22Rv1 (cell line): ENCODE measurements around the gene PTPN18.

ENCODE experiments used
- ZFX ChIP-seq: fragments of 450-650 bp; IDR thresholded peaks from 2 replicates; pipeline ENCODE4 v1.6.1; 2017; ENCODE audit warnings: antibody characterized with exemption, borderline replicate concordance
- TF ChIP-seq, protein P1 (sequence below): fragments of 450-650 bp; IDR thresholded peaks from 2 replicates; pipeline ENCODE4 v1.5.1; 2017; ENCODE audit warnings: mild to moderate bottlenecking

DNA sequence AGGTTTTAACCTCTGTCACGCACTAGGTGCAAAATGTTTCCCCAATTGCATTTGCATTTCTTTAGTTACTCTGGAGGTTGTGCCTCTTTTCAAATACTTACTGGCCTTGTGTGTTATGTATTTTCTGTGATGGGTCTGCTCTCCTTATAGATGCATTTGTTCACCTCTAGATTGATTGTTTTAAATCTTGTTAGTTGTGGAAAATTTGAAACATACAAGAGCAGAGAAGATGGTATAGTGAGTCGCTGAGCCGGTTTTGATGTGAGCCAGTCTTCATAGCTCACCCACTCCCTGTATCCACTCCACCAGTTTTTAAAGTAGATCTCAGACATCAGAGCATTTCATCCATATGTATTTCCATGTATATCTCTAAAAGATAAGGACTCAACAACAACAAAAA, 6.7 kb upstream of the PTPN18 start:
- TF ChIP-seq, protein P1, sequence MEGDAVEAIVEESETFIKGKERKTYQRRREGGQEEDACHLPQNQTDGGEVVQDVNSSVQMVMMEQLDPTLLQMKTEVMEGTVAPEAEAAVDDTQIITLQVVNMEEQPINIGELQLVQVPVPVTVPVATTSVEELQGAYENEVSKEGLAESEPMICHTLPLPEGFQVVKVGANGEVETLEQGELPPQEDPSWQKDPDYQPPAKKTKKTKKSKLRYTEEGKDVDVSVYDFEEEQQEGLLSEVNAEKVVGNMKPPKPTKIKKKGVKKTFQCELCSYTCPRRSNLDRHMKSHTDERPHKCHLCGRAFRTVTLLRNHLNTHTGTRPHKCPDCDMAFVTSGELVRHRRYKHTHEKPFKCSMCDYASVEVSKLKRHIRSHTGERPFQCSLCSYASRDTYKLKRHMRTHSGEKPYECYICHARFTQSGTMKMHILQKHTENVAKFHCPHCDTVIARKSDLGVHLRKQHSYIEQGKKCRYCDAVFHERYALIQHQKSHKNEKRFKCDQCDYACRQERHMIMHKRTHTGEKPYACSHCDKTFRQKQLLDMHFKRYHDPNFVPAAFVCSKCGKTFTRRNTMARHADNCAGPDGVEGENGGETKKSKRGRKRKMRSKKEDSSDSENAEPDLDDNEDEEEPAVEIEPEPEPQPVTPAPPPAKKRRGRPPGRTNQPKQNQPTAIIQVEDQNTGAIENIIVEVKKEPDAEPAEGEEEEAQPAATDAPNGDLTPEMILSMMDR = no peak
- TF ChIP-seq ZFX = no peak
